Calu3 (cell line): Measurements from ENCODE around the gene GALR3. TPM values are rescaled to one million over a fixed set of nuclear protein-coding genes. Genes with fewer than 3 reads are reported as not detected.
"Not testable (repeated sequence)": the region's sequence is repeated elsewhere in the genome, so short reads cannot be mapped to it uniquely, and the experiment has no call there.

Experiments used
- BruUV-seq: library from RNA; stranded (reverse); fragments of 400-500 nt; replicated peaks from 2 replicates; lab custom pipeline; 2021; lab: Mats Ljungman, UMichigan
- CTCF ChIA-PET: fragments of 300-600 bp; sonication (Branson Sonifier 250); formaldehyde crosslinking; loops from one replicate; lab custom pipeline; 2022; ENCODE audit warnings: antibody characterized with exemption; lab: Charles Lee
- DNase-seq: peaks from one replicate; pipeline ENCODE4 v3.0.0; 2022
- H3K27ac Mint-ChIP-seq: one replicate; pipeline ENCODE4 v1.8.0; 2022; ENCODE audit warnings: mixed read lengths; ENCODE audit not compliant: unreplicated experiment
- H3K27me3 Mint-ChIP-seq: one replicate; pipeline ENCODE4 v1.8.0; 2022; ENCODE audit warnings: mixed read lengths; ENCODE audit not compliant: unreplicated experiment
- H3K36me3 Mint-ChIP-seq: one replicate; pipeline ENCODE4 v1.8.0; 2022; ENCODE audit warnings: mild to moderate bottlenecking, moderate library complexity, mixed read lengths; ENCODE audit not compliant: insufficient read depth, unreplicated experiment
- H3K4me1 Mint-ChIP-seq: one replicate; pipeline ENCODE4 v1.8.0; 2022; ENCODE audit warnings: mild to moderate bottlenecking, low read depth, mixed read lengths; ENCODE audit not compliant: unreplicated experiment
- H3K4me3 Mint-ChIP-seq: one replicate; pipeline ENCODE4 v1.8.0; 2022; ENCODE audit warnings: mild to moderate bottlenecking, low read depth, moderate library complexity, mixed read lengths; ENCODE audit not compliant: unreplicated experiment
- H3K9me3 Mint-ChIP-seq: one replicate; pipeline ENCODE4 v1.8.0; 2022; ENCODE audit warnings: low read depth, mixed read lengths; ENCODE audit not compliant: unreplicated experiment
- CTCF ChIP-seq: fragments of 200-600 bp; IDR thresholded peaks from one replicate; pipeline ENCODE4 v1.8.0; 2022; ENCODE audit warnings: antibody characterized with exemption; ENCODE audit not compliant: unreplicated experiment
- intact Hi-C: fragments of 100-400 bp; cut with micrococcal nuclease; formaldehyde crosslinking; loops from one replicate; pipeline ENCODE4 v1.10.0; 2022; ENCODE audit not compliant: unreplicated experiment
- total RNA-seq: library from RNA; stranded (reverse); gene quantifications from 2 replicates; pipeline ENCODE4 v1.2.3, GENCODE V29; 2022

GALR3 gene
- total RNA-seq, 1 experiment from 2014 or later: 0.31 TPM

- intact Hi-C loops: loop anchor here (10.0 kb wide), 1 partner anchor 151 kb away; no protein-coding TSS in a partner anchor
These were observed 27.1 kb upstream of the GALR3 start for GRCh38 chr22:37796079-37796478.

GRCh38 chr22:37797259-37797658 is 25.9 kb upstream of the GALR3 start:
- H3K4me3 Mint-ChIP-seq, BruUV-seq, H3K27me3 Mint-ChIP-seq, DNase-seq, H3K9me3 Mint-ChIP-seq, H3K4me1 Mint-ChIP-seq, H3K36me3 Mint-ChIP-seq, CTCF ChIA-PET, H3K27ac Mint-ChIP-seq: not testable (repeated sequence)
- intact Hi-C loops: loop anchor here (10.0 kb wide), 1 partner anchor 152 kb away; no protein-coding TSS in a partner anchor

More at GRCh38 chr22:37796079-37796478, 27.1 kb upstream of the GALR3 start:
- Mint-ChIP-seq H3K36me3 (no peaks in the 10 kb centered on the region), H3K9me3 (no peaks in the 10 kb centered on the region), H3K4me3 (no peak overlapping the region), H3K4me1 (peaks cover 12% of the 10 kb centered on the region), H3K27me3 (no peaks in the 10 kb centered on the region), H3K27ac (no peak overlapping the region)
- CTCF ChIA-PET: no interaction called here
- no peak for TF ChIP-seq CTCF
- DNase-seq: no peak
- BruUV-seq: no TSS peak

- CTCF ChIA-PET: no interaction called here
- no peaks in the 10 kb centered on the region for H3K27me3 Mint-ChIP-seq
- TF ChIP-seq CTCF: no peak
- no peak overlapping the region for H3K4me3 Mint-ChIP-seq
- DNase-seq: no peak
- H3K9me3 Mint-ChIP-seq: no peaks in the 10 kb centered on the region
- no peak overlapping the region for H3K27ac Mint-ChIP-seq
- no TSS peak for BruUV-seq
- peaks cover 12% of the 10 kb centered on the region for H3K36me3 Mint-ChIP-seq
- peaks cover 6% of the 10 kb centered on the region for H3K4me1 Mint-ChIP-seq
- intact Hi-C loops: loop anchor here (10.0 kb wide), 1 partner anchor 153 kb away; no protein-coding TSS in a partner anchor
These were observed 25.2 kb upstream of the GALR3 start for GRCh38 chr22:37797874-37798500.

- BruUV-seq, H3K4me3 Mint-ChIP-seq, H3K9me3 Mint-ChIP-seq, H3K27ac Mint-ChIP-seq, DNase-seq, H3K4me1 Mint-ChIP-seq, CTCF ChIA-PET, H3K27me3 Mint-ChIP-seq: not testable (repeated sequence)
- intact Hi-C loops: loop anchor here (10.0 kb wide), 1 partner anchor 155 kb away; no protein-coding TSS in a partner anchor
- H3K36me3 Mint-ChIP-seq: peaks cover 25% of the 10 kb centered on the region
These were observed 23.2 kb upstream of the GALR3 start for GRCh38 chr22:37799979-37800378.

GRCh38 chr22:37801946-37802309 is 21.3 kb upstream of the GALR3 start:
- BruUV-seq: no TSS peak
- no peaks in the 10 kb centered on the region for H3K9me3 Mint-ChIP-seq
- TF ChIP-seq CTCF: no peak
- H3K27me3 Mint-ChIP-seq: peaks cover 16% of the 10 kb centered on the region
- H3K36me3 Mint-ChIP-seq: peaks cover 44% of the 10 kb centered on the region
- no peak overlapping the region for H3K27ac Mint-ChIP-seq
- H3K4me3 Mint-ChIP-seq: peak overlapping the region; percentile 90
- intact Hi-C loops: no loop called here
- H3K4me1 Mint-ChIP-seq: peaks cover 16% of the 10 kb centered on the region
- CTCF ChIA-PET: no interaction called here
- DNase-seq: no peak
